H9 (cell line): ENCODE data around the gene DIO1. TPM values are rescaled to one million over a fixed set of nuclear protein-coding genes. Genes with fewer than 3 reads are reported as not detected.

ENCODE experiments used
- DNase-seq: peaks from one replicate; pipeline ENCODE4 v3.0.0-alpha.2; 2017
- H2AFZ ChIP-seq: one replicate; pipeline ENCODE4 v1.6.1; 2013; ENCODE audit warnings: mild to moderate bottlenecking, low read length, control low read depth, moderate library complexity
- H2AK5ac ChIP-seq: 2 replicates; pipeline ENCODE4 v1.6.1; 2013; ENCODE audit warnings: low read length, control low read depth, mixed read lengths; ENCODE audit not compliant: insufficient read length
- H2BK120ac ChIP-seq: one replicate; pipeline ENCODE4 v1.6.1; 2013; ENCODE audit warnings: low read depth, mild to moderate bottlenecking, low read length, control low read depth, inconsistent platforms; ENCODE audit not compliant: poor library complexity, severe bottlenecking
- H2BK12ac ChIP-seq: 2 replicates; pipeline ENCODE4 v1.6.1; 2013; ENCODE audit warnings: low read length, control low read depth, mixed read lengths, low read depth; ENCODE audit not compliant: insufficient read length
- H2BK15ac ChIP-seq: 2 replicates; pipeline ENCODE4 v1.6.1; 2013; ENCODE audit warnings: low read depth, low read length, control low read depth
- H2BK20ac ChIP-seq: one replicate; pipeline ENCODE4 v1.6.1; 2013; ENCODE audit warnings: low read depth, mild to moderate bottlenecking, low read length, control low read depth, inconsistent platforms; ENCODE audit not compliant: poor library complexity, severe bottlenecking
- H2BK5ac ChIP-seq: 2 replicates; pipeline ENCODE4 v1.6.1; 2013; ENCODE audit warnings: low read length, control low read depth, mixed read lengths; ENCODE audit not compliant: insufficient read length
- H3K14ac ChIP-seq: 2 replicates; pipeline ENCODE4 v1.6.1; 2013; ENCODE audit warnings: low read length, control low read depth; ENCODE audit not compliant: insufficient read depth
- H3K18ac ChIP-seq: 2 replicates; pipeline ENCODE4 v1.6.1; 2013; ENCODE audit warnings: low read depth, mild to moderate bottlenecking, mixed read lengths, low read length, control low read depth; ENCODE audit not compliant: insufficient read length
- H3K23ac ChIP-seq: 2 replicates; pipeline ENCODE4 v1.6.1; 2013; ENCODE audit warnings: low read length, control low read depth, mixed read lengths, low read depth; ENCODE audit not compliant: insufficient read length
- H3K23me2 ChIP-seq: 2 replicates; pipeline ENCODE4 v1.6.1; 2013; ENCODE audit warnings: low read depth, mild to moderate bottlenecking, mixed read lengths, low read length, control low read depth; ENCODE audit not compliant: insufficient read length, poor library complexity, severe bottlenecking
- H3K27ac ChIP-seq: 2 replicates; pipeline ENCODE4 v1.5.1; 2013; ENCODE audit warnings: low read length, control low read depth, mixed read lengths, low read depth; ENCODE audit not compliant: insufficient read length
- H3K27me3 ChIP-seq: 2 replicates; pipeline ENCODE4 v1.6.1; 2013; ENCODE audit warnings: low read length, control low read depth, inconsistent platforms; ENCODE audit not compliant: insufficient read depth
- H3K4ac ChIP-seq: 2 replicates; pipeline ENCODE4 v1.6.1; 2013; ENCODE audit warnings: low read depth, mild to moderate bottlenecking, control low read depth, inconsistent platforms, low read length, moderate library complexity
- H3K4me1 ChIP-seq: 2 replicates; pipeline ENCODE4 v1.6.1; 2013; ENCODE audit warnings: low read length, control low read depth, inconsistent platforms; ENCODE audit not compliant: insufficient read depth
- H3K4me2 ChIP-seq: 2 replicates; pipeline ENCODE4 v1.6.1; 2013; ENCODE audit warnings: low read length, control low read depth, mixed read lengths; ENCODE audit not compliant: insufficient read length, insufficient read depth
- H3K56ac ChIP-seq: 2 replicates; pipeline ENCODE4 v1.6.1; 2013; ENCODE audit warnings: low read depth, mild to moderate bottlenecking, mixed read lengths, low read length, control low read depth; ENCODE audit not compliant: insufficient read length
- H3K79me1 ChIP-seq: 2 replicates; pipeline ENCODE4 v1.6.1; 2013; ENCODE audit warnings: low read depth, mild to moderate bottlenecking, moderate library complexity, low read length, control low read depth, inconsistent platforms; ENCODE audit not compliant: insufficient read depth, poor library complexity, severe bottlenecking
- H3K79me2 ChIP-seq: 2 replicates; pipeline ENCODE4 v1.6.1; 2013; ENCODE audit warnings: low read length, control low read depth, inconsistent platforms; ENCODE audit not compliant: insufficient read depth
- H3K9ac ChIP-seq: 2 replicates; pipeline ENCODE4 v1.6.1; 2013; ENCODE audit warnings: low read length, control low read depth, mixed read lengths; ENCODE audit not compliant: insufficient read length; ENCODE audit errors: extremely low read depth
- H3K9me3 ChIP-seq: one replicate; pipeline ENCODE4 v1.6.1; 2013; ENCODE audit warnings: low read depth, low read length, inconsistent platforms; ENCODE audit not compliant: control insufficient read depth
- H3T11ph ChIP-seq: one replicate; pipeline ENCODE4 v1.6.1; 2013; ENCODE audit warnings: mild to moderate bottlenecking, low read length, control low read depth, inconsistent platforms
- H4K20me1 ChIP-seq: one replicate; pipeline ENCODE4 v1.6.1; 2013; ENCODE audit not compliant: control insufficient read depth, insufficient read length, insufficient read depth
- H4K5ac ChIP-seq: 2 replicates; pipeline ENCODE4 v1.6.1; 2013; ENCODE audit warnings: low read depth, mild to moderate bottlenecking, mixed read lengths, low read length, control low read depth; ENCODE audit not compliant: insufficient read length
- H4K8ac ChIP-seq: replicated peaks from 2 replicates; pipeline ENCODE4 v1.6.1; 2013; ENCODE audit warnings: low read length, control low read depth, mixed read lengths, low read depth; ENCODE audit not compliant: insufficient read length
- H4K91ac ChIP-seq: 2 replicates; pipeline ENCODE4 v1.6.1; 2013; ENCODE audit warnings: low read depth, mild to moderate bottlenecking, moderate library complexity, mixed read lengths, low read length, control low read depth; ENCODE audit not compliant: insufficient read length
- H3K27ac Mint-ChIP-seq, 3 experiments: 2 replicates in 2 of 3; 3 replicates in 1 of 3; pipeline ENCODE4 v1.8.0; 2020 to 2021; ENCODE audit warnings: mixed read lengths in 3 of 3, mild to moderate bottlenecking in 1 of 3, moderate library complexity in 1 of 3
- H3K27me3 Mint-ChIP-seq: 2 replicates; pipeline ENCODE4 v1.8.0; 2021; ENCODE audit warnings: low read depth, mild to moderate bottlenecking, moderate library complexity, mixed read lengths
- H3K36me3 Mint-ChIP-seq, 3 experiments: 2 replicates in 2 of 3; 3 replicates in 1 of 3; pipeline ENCODE4 v1.8.0; 2020 to 2021; ENCODE audit warnings: low read depth in 3 of 3, mixed read lengths in 3 of 3; ENCODE audit not compliant: insufficient read depth in 1 of 3
- H3K4me1 Mint-ChIP-seq, 2 experiments: 2 replicates each; pipeline ENCODE4 v1.8.0; 2020; ENCODE audit warnings: mixed read lengths in 2 of 2
- H3K4me3 Mint-ChIP-seq, 2 experiments: 2 replicates in 1 of 2; 3 replicates in 1 of 2; pipeline ENCODE4 v1.8.0; 2020 to 2021; ENCODE audit warnings: mild to moderate bottlenecking in 2 of 2, mixed read lengths in 2 of 2, moderate library complexity in 1 of 2
- H3K9me3 Mint-ChIP-seq, 2 experiments: 2 replicates in 1 of 2; 3 replicates in 1 of 2; pipeline ENCODE4 v1.8.0; 2020; ENCODE audit warnings: mild to moderate bottlenecking in 2 of 2, mixed read lengths in 2 of 2, moderate library complexity in 1 of 2
- CTCF ChIP-seq: fragments of 200-600 bp; sonication (generic); conservative IDR thresholded peaks from 3 replicates; pipeline ENCODE4 v1.8.0; 2021; ENCODE audit warnings: antibody characterized with exemption, mild to moderate bottlenecking
- WGBS: extraction: QIAGEN DNeasy Blood & Tissue Kit; methylation state at CpG from one replicate; pipeline ENCODE4 v1.1.7; 2013; ENCODE audit warnings: missing lambda C conversion rate, low lambda C conversion rate, mixed read lengths; ENCODE audit not compliant: insufficient read length; ENCODE audit errors: extremely low coverage; 5-methylcytosine and 5-hydroxymethylcytosine counted together
- total RNA-seq: library from RNA; stranded (reverse); gene quantifications from 2 replicates; pipeline ENCODE4 v1.2.1, GENCODE V29; 2021

Gene DIO1
- total RNA-seq, 1 experiment from 2014 or later = not detected

DNA sequence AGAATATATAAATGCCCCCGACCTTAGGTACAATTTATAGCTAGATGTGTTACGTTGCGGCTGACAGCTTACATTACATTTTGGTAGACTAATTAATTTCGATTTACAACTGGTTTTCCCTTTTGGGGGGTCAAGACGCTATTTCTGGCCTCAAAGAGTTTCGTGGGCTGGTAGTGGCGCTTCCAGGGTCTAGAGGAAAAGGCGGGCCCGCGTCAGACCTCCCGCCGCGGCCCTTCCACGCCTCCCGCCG lies 51.1 kb downstream of the DIO1 start:
- H3K18ac ChIP-seq = no peak overlapping the region
- H3K9ac ChIP-seq = no peak overlapping the region
- peak overlapping the region; percentile 91 to 97 for H3K4me3 Mint-ChIP-seq
- no peak overlapping the region for H3K27ac ChIP-seq
- no peak overlapping the region for H2BK20ac ChIP-seq
- no peaks in the 10 kb centered on the region for H3K27me3 ChIP-seq
- no peak overlapping the region for H2AFZ ChIP-seq
- no peak overlapping the region for H3T11ph ChIP-seq
- no peak overlapping the region for H4K91ac ChIP-seq
- peak overlapping the region; percentile 65 for H3K4me2 ChIP-seq
- H3K23me2 ChIP-seq = peaks cover 13% of the 10 kb centered on the region
- no peak overlapping the region for H2BK5ac ChIP-seq
- peak overlapping the region; percentile 51 to 87 (median 79); a peak in 5 of 7 replicates for H3K27ac Mint-ChIP-seq
- H3K9me3 Mint-ChIP-seq = no peaks in the 10 kb centered on the region
- H4K5ac ChIP-seq = no peak overlapping the region
- peaks cover 0 to 9% (median 0%) of the 10 kb centered on the region in 3 experiments; a peak in 3 of 7 replicates for H3K36me3 Mint-ChIP-seq
- peaks cover 5% of the 10 kb centered on the region for H3K4me1 ChIP-seq
- no peaks in the 10 kb centered on the region for H4K20me1 ChIP-seq
- peaks cover 44 to 57% of the 10 kb centered on the region in 2 experiments for H3K4me1 Mint-ChIP-seq
- no peaks in the 10 kb centered on the region; the same call in none of the 2 replicates for H3K27me3 Mint-ChIP-seq
- H3K79me2 ChIP-seq = no peaks in the 10 kb centered on the region; the same call in 1 of the 2 replicates
- H3K9me3 ChIP-seq = no peaks in the 10 kb centered on the region
- no peak for DNase-seq
- no peak overlapping the region for H2BK12ac ChIP-seq
- H2AK5ac ChIP-seq = no peak overlapping the region
- H3K4ac ChIP-seq = no peak overlapping the region
- WGBS = no CpG with 5 or more reads among the region's 16 CpGs
- no peak for TF ChIP-seq CTCF
- no peak overlapping the region for H4K8ac ChIP-seq
- H3K14ac ChIP-seq = no peak overlapping the region
- no peak overlapping the region for H3K56ac ChIP-seq
- no peak overlapping the region for H2BK120ac ChIP-seq
- H2BK15ac ChIP-seq = no peak overlapping the region
- no peak overlapping the region for H3K23ac ChIP-seq
- no peaks in the 10 kb centered on the region for H3K79me1 ChIP-seq
